Cardiac fibroblast (primary cell): Measurements from ENCODE around the gene PCNX2.

Source experiments
- DNase-seq, 2 donors: peaks; one replicate each; pipeline versions ENCODE4 v3.0.0 to v3.0.0-alpha.2; 2010; ENCODE audit warnings: low read depth in 2 of 2
- H3K4me3 ChIP-seq, 2 donors: replicated peaks in 1 of 2; 1 replicate in 1 of 2; 2 replicates in 1 of 2; pipeline ENCODE4 v1.5.1; 2011; ENCODE audit warnings: low read depth in 2 of 2, low read length in 2 of 2, mild to moderate bottlenecking in 2 of 2, moderate library complexity in 1 of 2
- TF ChIP-seq, protein P1 (sequence below): IDR thresholded peaks from one replicate; pipeline ENCODE4 v1.5.1; 2011; ENCODE audit warnings: low read depth, mild to moderate bottlenecking, low read length, inconsistent platforms

PCNX2 gene

GRCh38 chr1:232998138-232998537, 297.4 kb downstream of the PCNX2 start:
- H3K4me3 ChIP-seq: no peak overlapping the region
- TF ChIP-seq, protein P1, sequence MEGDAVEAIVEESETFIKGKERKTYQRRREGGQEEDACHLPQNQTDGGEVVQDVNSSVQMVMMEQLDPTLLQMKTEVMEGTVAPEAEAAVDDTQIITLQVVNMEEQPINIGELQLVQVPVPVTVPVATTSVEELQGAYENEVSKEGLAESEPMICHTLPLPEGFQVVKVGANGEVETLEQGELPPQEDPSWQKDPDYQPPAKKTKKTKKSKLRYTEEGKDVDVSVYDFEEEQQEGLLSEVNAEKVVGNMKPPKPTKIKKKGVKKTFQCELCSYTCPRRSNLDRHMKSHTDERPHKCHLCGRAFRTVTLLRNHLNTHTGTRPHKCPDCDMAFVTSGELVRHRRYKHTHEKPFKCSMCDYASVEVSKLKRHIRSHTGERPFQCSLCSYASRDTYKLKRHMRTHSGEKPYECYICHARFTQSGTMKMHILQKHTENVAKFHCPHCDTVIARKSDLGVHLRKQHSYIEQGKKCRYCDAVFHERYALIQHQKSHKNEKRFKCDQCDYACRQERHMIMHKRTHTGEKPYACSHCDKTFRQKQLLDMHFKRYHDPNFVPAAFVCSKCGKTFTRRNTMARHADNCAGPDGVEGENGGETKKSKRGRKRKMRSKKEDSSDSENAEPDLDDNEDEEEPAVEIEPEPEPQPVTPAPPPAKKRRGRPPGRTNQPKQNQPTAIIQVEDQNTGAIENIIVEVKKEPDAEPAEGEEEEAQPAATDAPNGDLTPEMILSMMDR: no peak
- no peak for DNase-seq

- no peak overlapping the region for H3K4me3 ChIP-seq
- TF ChIP-seq, protein P1: no peak
- DNase-seq: no peak
Observed at GRCh38 chr1:232996143-232996542, 299.4 kb downstream of the PCNX2 start.

- no peak for DNase-seq
- H3K4me3 ChIP-seq: no peak overlapping the region
- TF ChIP-seq, protein P1: no peak
Observed at GRCh38 chr1:232995189-232995588, 300.3 kb downstream of the PCNX2 start.

DNA sequence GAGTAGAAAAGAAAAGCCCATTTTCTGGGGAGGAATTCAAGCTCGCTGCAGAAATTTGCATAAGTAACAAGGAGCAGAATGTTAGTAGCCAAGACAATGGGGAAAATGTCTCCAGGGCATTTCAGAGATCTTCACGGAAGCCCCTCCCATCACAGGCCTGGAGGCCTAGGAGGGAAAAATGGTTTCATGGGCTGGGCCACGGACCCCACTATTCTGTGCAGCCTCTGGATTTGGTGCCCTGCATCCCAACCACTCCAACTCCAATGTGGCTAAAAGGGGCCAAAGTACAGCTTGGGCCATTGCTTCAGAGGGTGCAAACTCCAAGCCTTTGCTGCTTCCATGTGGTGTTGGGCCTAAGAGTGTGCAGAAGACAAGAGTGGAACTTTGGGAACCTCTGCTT, 302.0 kb downstream of the PCNX2 start:
- TF ChIP-seq, protein P1: no peak
- DNase-seq: no peak

DNA sequence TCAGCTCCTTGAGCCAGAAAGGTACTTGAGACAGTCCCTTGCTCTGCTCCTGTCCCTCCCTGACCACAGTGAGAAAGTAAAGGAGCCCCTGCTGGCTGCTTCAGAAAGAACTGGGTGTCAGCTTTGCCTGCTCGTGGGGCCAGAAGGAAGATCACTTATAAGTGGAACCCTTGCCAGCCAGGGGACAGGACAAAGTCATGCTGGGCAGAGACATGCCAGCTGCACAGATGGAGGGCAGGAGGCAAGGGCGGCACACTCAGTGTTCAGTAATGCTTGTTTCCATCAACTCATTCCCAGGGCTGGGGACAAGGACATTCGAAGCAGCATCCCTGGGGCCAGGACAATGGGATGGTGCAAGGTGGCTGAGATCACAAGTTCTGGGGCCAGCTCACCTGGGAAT, 303.3 kb downstream of the PCNX2 start:
- no peak overlapping the region for H3K4me3 ChIP-seq
- TF ChIP-seq, protein P1: no peak
- no peak for DNase-seq

More for the DNA sequence above, 302.0 kb downstream of the PCNX2 start:
- no peak overlapping the region for H3K4me3 ChIP-seq

DNA sequence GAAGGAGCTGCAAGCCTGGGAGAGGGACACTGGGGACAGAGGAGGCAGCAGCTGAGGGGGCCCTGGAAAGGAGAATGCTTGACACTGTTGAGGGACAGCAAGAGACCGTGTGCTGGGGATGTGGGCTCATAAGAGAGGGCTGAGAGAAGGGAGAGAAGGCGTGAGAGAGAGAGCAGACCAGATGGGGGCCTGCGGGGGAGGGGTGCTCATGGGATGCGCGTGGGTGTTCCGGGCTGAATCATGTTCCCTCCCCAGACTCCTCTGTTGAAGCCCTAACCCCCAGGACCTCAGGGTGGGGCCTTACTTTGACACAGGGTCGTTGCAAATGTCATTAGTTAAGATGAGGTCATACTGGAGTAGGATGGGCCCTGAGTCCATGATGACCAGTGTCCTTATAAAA, 304.3 kb downstream of the PCNX2 start:
- TF ChIP-seq, protein P1: no peak
- H3K4me3 ChIP-seq: no peak overlapping the region
- DNase-seq: no peak

DNA sequence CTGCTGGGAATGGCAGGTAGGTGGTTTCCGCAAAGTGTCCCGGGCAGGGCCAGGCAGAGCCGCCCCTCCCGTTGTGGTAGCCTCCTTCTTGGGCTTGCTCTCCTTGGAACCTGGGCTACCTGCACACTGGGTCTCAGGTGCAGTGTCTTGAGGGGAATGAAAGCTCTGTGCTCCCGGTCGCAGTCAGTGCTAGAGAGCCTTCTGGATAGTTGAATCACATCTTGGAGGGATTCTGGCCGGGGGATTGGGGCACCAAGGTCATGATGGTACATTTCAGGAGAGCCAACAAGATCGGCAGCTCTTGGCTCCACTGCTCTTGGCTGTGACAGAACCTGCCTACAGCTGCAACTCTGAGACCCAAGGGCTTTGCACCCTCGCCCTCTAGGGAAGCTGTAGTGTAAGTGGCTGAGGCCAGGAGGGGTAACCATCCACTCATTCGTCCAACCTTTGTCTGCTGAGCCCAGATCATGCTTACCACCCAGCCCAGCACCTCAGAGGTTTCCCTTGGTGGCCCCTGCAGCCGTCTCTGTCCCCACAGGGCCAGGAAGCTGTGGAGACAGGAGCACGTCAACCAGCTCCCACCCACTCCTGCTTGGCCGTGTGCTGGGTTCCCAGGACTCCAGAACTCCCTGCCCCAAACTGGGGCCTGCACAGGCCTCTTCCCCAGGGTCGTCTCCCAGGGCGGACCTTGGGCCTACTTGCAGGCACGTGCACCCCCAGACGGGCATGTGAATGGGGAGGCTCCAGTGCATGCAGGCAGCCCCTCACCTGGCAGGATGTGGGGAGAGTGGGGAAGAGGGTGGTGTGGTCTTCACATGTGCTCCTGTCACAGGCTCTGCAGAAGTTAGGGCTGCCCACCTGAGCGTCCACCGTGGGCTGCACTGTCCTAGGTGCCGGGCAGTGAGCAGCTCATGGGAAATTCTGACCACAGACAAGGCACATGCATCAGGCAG, 305.1 kb downstream of the PCNX2 start:
- TF ChIP-seq, protein P1: no peak
- no peak for DNase-seq
- H3K4me3 ChIP-seq: no peak overlapping the region
